Activated gamma-delta T cell treated with Interleukin-2 at 50 U/mL for 16 hours (primary cell): ENCODE measurements around the gene SFXN2.

Experiments used
- DNase-seq: peaks from one replicate; pipeline ENCODE4 v3.0.0-alpha.2; 2020

Gene SFXN2

GRCh38 chr10:102779680-102780526, 65.5 kb downstream of the SFXN2 start:
- DNase-seq: no peak

DNA sequence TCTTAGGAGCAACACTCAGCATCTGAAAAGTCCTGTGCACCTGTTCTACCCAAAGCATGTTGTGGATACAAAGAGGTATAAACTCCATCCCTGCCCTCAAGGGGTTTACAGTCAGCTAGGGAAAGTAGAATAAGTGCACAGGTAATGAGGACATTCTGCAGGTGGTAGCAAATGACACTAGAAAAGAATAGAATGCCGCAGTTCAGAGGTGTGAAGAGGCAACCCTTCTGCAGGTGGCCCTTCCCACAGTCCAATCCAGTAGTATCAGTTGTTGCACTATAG, 66.0 kb downstream of the SFXN2 start:
- no peak for DNase-seq

DNA sequence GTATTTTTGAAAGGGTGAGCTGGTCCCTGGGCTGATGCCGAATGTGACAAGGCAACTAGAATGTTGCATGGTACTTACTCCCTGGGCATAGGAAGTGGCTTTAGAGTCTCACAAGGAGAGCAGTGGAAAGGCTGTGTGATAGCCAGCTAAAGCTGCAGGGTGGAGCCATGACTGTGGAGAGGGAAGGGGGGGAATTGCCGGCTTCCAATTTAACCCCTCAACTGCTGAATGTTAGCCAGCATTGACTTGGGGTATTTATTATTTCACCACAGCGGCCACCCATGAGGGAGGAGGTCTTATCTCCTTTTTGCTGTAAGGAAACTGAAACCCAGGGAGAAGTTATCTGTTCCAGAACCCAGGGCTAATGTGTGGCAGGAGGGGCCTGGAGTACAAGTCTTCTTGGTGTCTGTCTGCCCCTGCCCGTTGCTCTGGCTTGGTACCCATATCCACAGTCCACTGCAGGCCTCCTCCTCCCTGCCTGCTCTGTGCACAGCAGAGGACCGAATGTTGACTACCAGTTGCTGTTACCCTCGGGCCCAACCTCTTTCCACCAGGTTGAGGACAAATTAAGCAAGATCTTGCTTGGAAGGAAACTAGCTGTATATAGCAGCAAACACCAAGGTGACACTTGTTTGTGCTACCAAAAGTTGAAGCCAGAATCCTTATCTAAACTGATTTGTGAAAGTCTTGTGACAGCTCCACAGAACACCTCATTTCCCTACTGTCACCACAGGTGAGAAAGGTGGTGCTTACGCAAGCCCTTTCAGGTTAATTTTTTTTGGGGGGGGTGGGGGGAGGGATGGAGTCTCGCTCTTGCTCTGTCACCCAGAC, 66.9 kb downstream of the SFXN2 start:
- DNase-seq: no peak

- no peak for DNase-seq
Observed at GRCh38 chr10:102781921-102782557, 67.6 kb downstream of the SFXN2 start.

- no peak for DNase-seq
Observed at GRCh38 chr10:102782673-102783551, 68.5 kb downstream of the SFXN2 start.

- DNase-seq: no peak
Observed at GRCh38 chr10:102783568-102783967, 69.1 kb downstream of the SFXN2 start.

GRCh38 chr10:102785818-102786217, 71.4 kb downstream of the SFXN2 start:
- DNase-seq: no peak

DNA sequence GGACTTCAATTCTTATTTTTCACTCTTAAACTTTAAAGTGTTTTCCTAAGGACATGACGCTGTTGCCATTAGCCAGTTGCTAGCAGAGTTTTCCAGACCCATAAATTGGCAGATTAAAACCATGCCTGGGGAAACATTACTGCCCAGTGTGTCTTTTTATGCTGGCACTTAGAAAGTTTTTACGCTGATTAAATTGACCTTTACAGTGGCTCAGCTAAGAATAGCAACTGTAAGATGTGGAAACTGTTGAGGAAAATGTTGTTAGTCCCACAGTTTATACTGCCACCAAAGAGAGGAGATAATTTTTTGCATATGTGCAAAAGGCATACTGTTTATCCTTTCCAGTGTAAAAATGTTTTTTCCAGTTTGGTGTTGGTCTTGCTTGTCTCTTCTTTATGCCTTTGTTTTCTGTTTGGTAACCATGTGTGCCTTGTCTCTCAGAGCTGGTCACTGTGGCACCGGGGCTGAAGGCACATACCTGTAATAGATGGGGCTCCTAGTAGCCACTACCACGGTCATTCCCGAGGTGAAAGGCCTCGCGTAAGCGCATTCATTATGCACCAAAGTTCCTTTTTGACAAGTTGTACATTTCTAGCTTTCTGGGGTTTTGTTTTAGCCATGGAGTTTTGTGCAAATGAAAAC, 77.4 kb downstream of the SFXN2 start:
- DNase-seq: no peak
